ENCODE measurements around the gene SYTL3. TPM values are rescaled to one million over a fixed set of nuclear protein-coding genes. Genes with fewer than 3 reads are reported as not detected.
"Not testable (repeated sequence)": the region's sequence is repeated elsewhere in the genome, so short reads cannot be mapped to it uniquely, and the experiment has no call there.

Gene SYTL3
- total RNA-seq, 1 donor from 2014 or later, result 4.1 TPM

DNA sequence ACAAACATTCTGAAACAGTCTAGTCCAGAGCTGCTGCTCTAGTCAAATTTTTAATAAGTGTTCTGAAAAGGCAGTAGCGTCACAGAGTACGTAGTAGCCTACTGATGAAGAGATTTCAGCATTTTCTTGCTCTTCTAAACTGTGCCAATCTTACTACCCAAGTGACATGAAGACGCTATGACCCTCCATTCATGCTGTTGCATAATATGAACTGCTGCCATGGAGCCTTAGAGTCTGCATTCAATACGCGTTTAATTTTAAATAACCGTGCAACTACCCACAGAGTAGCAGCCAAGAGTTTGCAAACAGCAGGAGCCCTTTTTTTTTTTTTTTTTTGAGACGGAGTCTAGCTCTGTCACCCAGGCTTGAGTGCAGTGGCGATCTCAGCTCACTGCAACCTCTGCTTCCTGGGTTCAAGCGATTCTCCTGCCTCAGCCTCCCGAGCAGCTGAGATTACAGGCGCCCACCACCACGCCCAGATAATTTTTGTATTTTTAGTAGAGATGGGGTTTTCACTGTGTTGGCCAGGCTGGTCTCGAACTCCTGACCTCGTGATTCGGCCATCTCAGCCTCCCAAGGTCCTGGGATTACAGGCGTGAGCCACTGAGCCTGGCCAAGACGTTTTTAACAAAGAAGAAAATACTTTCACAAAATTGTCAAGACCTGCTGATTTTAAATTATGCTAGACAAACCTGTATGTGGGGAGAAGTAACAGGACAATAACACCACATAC lies 125.0 kb downstream of the SYTL3 start:
- DNase-seq (ENCODE audit: low spot score), result no peak

DNA sequence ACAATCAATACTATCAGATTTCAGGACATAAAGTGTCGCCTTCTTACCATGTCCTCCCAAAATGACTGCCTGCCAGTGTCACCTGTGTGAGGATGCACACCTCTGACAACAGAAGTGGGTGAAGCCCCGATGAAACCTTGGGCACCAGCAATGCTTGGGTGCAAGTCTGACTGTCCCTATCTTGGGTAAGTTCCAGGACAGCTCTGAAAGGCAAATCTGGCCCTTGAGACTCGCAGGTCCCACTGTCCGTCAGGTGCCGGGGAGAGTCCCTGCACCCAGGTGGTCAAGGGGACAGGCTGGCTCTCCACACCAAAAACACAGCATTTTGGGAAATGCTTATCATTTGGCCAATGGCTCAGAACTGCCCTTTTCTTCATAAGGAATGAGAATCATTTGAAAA lies 126.0 kb downstream of the SYTL3 start:
- DNase-seq (ENCODE audit: low spot score), result no peak

DNA sequence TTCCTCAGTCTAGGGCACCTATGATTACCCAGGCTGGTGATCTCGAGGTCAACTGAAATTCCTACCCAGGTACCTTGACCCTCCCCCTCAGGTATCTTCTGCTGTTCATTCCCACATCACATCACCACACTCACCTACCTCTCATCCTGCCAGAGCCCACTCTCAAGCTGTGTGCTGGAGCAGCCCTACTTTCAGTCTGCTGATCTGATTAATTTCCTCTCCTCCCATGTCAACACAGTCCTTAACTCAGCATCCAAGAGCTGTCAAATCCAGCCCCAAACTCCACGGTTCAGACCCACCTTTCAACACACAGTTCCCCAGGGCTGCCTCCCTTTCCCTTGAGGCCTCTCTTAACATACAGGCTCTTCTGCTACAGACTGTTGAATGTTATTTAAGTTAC lies 126.9 kb downstream of the SYTL3 start:
- no peak for DNase-seq (ENCODE audit: low spot score)

DNA sequence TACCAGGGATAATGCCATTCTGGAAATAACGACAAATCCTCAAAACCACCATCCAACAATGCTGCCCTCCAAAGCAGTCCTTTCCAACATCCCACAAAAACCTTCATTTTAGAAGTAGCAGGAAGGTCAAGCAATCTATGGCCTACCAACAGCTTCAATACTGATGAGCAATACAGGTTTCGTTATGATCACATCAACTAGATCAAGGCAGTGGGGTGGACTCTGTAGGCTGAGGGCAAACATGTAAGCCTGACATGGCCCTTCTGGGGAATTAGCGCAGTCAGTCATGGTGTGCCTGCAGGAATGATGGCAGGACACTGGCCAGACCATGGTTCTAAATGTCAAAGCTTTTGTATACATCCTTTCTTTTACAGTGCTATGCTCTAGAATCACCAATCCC lies 127.7 kb downstream of the SYTL3 start:
- no peak for DNase-seq (ENCODE audit: low spot score)

DNA sequence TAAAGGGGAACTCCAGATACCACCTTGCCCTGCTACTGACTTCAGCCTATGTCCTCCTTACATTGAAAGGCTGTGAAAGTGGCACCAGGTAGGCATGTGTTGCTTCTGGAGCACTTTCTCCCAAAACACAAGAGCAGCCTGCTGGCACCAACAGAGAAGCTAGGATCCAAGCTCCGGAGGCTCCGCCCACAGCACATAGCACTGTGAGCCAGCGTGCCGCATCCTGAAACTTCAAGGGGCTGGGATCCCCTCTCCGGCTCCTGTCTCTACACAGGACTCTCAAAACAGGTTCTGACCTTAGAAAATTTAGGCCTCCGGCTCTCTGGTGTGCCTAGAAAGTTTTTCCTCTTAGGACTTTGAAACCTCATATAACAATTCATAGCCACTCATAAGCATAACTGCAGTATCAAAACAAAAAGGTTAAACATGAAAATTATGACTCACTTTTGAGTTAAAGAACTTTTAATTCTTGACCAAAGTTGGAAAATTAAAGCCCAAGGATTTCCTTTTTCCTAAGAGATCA lies 128.2 kb downstream of the SYTL3 start:
- DNase-seq (ENCODE audit: low spot score), result no peak

DNA sequence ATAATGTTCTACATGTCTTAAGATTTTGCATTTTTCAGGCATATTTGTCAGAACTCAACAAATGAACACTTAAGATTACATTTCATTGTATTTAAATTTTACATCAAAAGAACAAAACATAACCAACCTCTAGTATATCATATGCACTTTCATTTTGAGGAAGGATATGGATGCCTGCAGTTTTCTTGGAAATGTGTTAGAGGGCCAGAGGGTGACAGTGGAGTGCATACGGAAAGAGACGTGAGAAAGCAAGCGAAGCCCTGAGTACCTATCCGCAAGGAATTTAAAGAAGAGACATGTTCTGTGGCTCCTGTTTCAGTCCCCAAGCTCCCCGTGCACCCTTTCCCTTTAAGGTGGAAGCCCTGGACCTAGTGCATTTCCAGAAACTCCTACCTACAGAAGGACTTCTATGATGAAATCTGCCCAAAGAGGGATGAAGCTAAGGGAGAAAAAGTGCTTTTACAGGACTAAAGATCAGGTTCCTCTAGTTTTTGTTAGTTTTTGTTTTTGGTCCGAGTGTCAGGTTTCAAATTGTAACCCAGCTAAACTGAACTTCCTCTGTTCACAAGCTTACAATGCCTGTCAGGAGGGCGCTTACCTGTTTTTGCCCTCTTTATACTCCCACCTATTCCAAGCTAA lies 130.5 kb downstream of the SYTL3 start:
- DNase-seq (ENCODE audit: low spot score), result no peak

DNA sequence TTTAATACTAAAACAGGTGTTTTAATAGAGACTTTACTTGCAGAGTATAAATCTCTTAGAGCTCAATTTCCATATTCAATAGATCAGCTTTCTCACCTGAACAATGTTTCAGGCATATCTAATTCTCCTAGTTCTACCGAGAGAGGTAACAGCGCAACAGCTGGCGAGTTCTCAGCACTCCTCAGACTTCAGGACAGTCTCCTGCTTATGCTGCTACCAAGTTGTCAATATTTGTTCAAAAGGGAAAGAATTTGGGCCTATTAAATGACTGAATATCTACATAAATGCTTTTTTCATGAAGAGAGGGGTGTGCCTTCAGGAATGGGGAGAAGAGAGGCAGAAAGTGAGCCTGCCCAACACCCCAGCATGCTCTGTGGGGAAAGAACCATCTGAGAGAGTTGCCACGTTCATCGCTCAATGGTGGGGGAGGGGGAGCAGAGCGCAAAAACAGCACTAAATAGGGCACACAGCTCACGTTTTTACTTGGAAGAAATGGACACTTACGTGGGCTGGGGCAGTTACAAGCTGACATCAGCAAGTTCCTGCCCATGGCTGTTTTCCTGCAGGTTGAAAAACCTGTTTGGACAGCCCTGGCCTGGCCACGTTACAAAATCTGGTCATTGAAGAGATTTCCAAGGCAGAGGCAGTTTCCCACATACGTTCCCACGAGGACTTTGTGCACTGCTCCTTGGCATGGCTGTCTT lies 131.3 kb downstream of the SYTL3 start:
- peak; percentile 76 for DNase-seq (ENCODE audit: low spot score)

- no peak for DNase-seq (ENCODE audit: low spot score)
Measured at GRCh38 chr6:158781692-158782373, 132.0 kb downstream of the SYTL3 start.

DNA sequence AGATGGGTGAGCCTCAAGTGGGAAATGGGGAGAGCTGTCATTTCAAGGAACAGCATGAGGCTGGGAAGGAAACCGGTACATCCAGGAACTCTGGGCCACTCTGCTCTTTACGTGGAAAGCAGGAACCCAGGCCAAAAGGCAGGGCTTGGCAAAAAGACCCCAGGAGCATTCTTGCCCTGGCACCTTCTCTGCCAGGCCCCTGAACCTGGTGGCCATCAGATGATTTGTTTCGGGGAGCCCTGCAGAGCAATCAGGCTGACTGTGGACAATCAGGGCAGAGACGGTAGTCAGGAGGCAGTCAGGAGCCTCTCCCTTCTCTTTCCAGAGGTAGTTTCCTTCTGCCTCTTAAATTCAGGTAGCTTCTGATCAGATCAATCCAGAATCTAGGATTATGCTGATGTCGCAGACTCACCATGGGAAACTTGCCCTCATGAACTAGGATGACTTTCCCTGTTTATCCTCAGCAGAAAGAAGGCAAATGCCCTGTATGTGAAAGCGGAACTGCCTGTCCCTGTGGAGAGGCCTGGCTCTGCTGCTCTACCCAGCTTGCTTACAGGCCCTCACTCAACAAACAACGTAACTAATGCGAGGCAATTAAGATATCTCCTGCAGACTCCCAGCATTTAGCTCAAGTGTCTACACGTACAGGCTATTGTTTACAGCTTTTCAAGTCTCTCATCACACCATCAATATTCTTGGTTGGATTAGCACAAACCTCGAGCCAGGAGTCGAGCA lies 132.7 kb downstream of the SYTL3 start:
- DNase-seq (ENCODE audit: low spot score), result no peak

GRCh38 chr6:158783167-158783450 lies 133.3 kb downstream of the SYTL3 start:
- no peak for DNase-seq (ENCODE audit: low spot score)

- DNase-seq (ENCODE audit: low spot score), result no peak
Measured at GRCh38 chr6:158783851-158784250, 134.0 kb downstream of the SYTL3 start.

DNA sequence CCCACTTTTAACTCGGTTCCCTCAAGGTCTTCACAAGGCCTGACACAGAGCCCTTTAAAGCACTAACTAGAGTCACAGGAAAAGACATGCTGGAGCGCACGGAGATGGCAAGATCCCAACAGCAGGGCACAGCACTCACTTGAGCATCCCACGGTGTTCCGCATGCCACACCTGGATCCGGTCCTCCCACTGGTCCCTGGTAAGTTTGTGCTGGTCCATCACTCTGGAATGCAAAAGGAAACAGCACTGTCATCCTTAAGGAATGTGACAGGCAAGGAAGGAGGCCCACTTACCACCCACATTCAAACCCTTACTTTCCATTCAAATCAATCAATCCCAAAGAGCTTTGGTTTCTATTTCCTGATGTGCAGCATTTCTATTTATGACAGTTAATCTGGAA lies 134.7 kb downstream of the SYTL3 start:
- DNase-seq (ENCODE audit: low spot score), result no peak

- DNase-seq (ENCODE audit: low spot score), result no peak
Measured at GRCh38 chr6:158785036-158785435, 135.2 kb downstream of the SYTL3 start.

DNA sequence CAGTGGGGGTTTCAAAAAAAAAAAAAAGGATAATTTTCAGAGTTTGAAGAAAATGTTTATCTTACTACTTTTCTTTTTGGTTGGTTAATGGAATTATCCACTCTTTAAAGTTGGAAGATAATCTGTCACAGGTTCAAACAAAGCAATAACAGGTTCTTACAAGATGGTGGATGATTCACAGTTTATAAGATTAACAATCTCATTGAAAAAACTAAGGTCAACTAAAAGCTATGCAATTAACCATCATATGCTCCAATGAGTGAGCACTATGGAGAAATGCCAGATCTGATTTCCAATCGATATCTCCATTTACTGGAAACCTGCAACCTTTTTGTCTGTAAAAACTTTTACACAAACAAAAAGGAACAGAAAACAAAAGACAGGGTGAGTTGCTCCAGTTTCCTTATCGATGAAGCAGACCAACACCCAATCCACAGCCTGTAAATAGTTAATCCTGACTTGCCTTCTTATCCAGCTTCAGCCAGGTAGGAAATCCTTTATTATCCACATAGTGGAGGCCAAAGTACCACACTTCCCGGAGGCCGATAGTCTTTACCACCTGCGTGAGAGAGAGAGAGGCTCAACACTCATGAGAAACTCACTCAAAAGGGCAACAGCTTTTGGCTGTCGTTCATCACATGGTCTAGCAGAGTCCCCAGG lies 136.9 kb downstream of the SYTL3 start:
- peak; percentile 59 for DNase-seq (ENCODE audit: low spot score)

DNA sequence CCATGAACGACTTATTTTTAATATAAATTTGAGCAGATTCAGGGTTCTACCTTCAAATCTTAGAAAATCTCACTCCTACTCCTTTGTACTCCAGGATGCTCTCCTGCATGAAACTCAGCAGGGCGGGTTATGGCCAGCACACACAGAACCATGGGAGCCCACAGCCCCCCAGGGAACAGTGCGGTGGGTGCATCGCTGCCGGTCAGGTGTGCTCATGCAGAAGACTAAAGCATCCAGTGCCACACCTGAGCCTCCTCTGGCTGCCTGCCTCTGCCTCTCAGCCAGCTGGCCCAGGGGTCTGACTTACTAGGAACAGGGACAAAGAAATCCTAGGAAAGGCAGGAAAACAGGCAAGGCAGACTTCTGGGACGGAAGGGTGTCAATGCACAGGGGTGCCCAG lies 137.5 kb downstream of the SYTL3 start:
- no peak for DNase-seq (ENCODE audit: low spot score)

DNA sequence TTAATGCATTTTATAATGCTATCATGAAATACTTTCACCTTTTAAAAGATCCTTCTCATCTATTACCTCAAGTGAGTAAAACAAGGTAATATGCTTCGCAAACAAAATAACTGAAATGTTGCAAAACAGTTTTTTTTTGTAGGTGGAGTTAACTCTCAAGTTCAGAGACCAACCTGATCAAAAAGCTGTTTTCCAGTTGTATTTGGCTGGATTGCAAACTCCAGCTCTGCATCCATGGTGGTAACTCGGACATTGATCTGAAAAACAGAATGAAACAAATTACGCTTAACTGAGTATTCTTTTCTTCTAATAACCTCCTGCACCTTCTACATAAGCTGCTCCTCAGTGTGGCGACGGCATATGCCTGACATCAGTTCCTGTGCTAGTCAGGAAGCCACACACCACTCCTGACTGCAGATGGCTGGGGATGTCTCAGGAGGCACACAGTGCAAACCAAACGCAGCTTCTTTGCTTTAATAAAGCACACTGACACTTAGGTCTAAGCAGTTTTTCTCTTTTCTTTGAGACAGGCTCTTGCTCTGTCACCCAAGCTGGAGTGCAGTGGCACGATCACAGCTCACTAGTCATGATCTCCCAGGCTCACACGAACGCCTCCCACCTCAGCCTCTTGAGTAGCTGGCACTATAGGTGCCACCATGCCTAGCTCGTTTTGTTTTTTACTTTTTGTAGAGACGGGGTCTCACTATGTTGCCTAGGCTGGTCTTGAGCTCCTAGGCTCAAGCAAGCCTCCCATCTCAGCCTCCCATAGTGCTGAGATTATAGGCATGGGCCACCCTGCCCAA lies 139.5 kb downstream of the SYTL3 start:
- no peak for DNase-seq (ENCODE audit: low spot score)

DNA sequence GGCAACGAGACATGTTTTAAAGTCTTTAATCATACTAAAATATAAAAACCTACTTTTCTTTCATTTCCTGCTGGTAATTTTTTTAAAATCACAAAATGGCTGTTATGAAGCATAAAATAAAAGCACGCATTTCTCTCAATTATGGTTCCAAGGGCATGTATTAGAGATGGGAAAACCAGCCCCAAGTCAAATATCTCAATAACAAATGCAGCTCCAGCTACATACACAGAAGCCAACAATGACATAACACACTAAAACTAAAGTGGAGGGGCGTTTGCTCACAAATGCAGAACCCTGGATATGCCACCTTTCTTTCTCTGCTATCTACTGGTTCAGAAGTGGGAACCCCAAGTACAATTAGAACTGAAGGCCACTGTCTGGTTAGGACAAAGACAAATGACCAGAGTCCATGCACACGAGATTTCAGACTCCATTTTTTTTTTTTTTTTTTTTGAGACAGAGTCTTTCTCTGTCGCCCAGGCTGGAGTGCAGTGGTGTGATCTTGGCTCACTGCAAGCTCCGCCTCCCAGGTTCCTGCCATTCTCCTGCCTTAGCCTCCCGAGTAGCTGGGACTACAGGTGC lies 141.5 kb downstream of the SYTL3 start:
- no peak for DNase-seq (ENCODE audit: low spot score)

DNA sequence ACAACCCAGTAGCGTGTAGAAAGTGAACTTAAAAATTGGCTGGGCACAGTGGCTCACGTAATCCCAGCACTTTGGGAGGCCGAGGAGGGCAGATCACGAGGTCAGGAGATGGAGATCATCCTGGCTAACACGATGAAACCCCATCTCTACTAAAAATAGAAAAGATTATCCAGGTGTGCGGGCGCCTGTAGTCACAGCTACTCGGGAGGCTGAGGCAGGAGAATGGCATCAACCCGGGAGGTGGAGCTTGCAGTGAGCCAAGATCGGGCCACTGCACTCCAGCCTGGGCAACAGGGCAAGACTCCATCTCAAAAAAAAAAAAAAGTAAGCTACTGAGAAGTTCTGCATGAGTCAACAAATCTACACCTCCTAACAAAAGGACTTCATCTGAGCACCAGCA lies 142.7 kb downstream of the SYTL3 start:
- DNase-seq (ENCODE audit: low spot score), result not testable (repeated sequence)

- no peak for DNase-seq (ENCODE audit: low spot score)
Measured at GRCh38 chr6:158793432-158793831, 143.6 kb downstream of the SYTL3 start.

GRCh38 chr6:158795516-158795915 lies 145.7 kb downstream of the SYTL3 start:
- DNase-seq (ENCODE audit: low spot score), result no peak
